Measurements from ENCODE around the gene CLEC18B.

DNA sequence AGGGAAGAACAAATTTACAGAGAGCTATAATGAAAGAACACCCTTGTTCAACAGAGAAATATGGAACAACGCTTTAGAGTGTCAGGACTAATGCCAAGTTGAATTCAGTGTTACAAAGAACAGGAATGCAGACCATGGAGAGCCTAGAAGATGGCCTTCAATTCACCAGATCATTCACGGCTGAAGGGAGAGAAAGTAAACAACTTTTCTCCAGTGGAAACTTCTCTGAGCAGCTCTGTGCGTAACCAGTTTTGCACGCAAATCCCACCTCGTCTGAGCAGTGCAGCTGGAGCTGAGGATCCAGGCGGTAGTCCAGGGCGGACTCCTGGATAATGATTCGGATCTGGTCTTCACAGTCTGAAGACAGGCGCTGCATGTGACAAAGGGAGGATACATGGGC is 40.5 kb upstream of the CLEC18B start:
- TF ChIP-seq POLR2A (IDR thresholded peaks at IDR 0.05), result no peak
- TF ChIP-seq, protein P1, sequence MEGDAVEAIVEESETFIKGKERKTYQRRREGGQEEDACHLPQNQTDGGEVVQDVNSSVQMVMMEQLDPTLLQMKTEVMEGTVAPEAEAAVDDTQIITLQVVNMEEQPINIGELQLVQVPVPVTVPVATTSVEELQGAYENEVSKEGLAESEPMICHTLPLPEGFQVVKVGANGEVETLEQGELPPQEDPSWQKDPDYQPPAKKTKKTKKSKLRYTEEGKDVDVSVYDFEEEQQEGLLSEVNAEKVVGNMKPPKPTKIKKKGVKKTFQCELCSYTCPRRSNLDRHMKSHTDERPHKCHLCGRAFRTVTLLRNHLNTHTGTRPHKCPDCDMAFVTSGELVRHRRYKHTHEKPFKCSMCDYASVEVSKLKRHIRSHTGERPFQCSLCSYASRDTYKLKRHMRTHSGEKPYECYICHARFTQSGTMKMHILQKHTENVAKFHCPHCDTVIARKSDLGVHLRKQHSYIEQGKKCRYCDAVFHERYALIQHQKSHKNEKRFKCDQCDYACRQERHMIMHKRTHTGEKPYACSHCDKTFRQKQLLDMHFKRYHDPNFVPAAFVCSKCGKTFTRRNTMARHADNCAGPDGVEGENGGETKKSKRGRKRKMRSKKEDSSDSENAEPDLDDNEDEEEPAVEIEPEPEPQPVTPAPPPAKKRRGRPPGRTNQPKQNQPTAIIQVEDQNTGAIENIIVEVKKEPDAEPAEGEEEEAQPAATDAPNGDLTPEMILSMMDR (IDR thresholded peaks at IDR 0.05), result no peak
